HG03064 (cell line): ENCODE measurements around the gene MICAL3.
"Not testable (repeated sequence)": the region's sequence is repeated elsewhere in the genome, so short reads cannot be mapped to it uniquely, and the experiment has no call there.

Experiments used
- ATAC-seq: cut with Tn5 transposase; IDR thresholded peaks from one replicate; pipeline ENCODE4 v1.9.1; 2021; ENCODE audit warnings: low read depth; ENCODE audit not compliant: unreplicated experiment

MICAL3 gene

GRCh38 chr22:17939579-17939978, 84.8 kb downstream of the MICAL3 start:
- ATAC-seq = no peak

DNA sequence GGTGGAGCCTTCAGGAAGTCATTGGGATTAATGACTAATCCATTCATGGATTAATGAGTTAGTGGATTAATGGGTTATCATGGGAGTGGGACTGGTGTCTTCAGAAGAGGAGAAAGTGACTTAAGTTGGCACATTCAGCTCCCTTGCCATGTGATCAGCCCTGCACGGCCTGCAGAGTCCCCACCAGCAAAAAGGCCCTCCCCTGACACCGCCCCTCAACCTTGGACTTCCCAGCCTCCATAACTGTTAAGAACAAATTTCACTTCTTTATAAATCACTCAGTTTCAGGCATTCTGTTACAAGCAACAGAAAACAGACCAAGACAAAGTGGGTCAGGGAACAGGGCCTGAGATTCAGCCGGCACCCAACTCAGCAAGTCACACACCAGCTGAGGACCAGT, 85.3 kb downstream of the MICAL3 start:
- ATAC-seq = no peak

GRCh38 chr22:17938484-17938924, 85.9 kb downstream of the MICAL3 start:
- no peak for ATAC-seq

GRCh38 chr22:17932457-17932856, 91.9 kb downstream of the MICAL3 start:
- not testable (repeated sequence) for ATAC-seq

- ATAC-seq = no peak
Measured at GRCh38 chr22:17931400-17931825, 92.9 kb downstream of the MICAL3 start.

DNA sequence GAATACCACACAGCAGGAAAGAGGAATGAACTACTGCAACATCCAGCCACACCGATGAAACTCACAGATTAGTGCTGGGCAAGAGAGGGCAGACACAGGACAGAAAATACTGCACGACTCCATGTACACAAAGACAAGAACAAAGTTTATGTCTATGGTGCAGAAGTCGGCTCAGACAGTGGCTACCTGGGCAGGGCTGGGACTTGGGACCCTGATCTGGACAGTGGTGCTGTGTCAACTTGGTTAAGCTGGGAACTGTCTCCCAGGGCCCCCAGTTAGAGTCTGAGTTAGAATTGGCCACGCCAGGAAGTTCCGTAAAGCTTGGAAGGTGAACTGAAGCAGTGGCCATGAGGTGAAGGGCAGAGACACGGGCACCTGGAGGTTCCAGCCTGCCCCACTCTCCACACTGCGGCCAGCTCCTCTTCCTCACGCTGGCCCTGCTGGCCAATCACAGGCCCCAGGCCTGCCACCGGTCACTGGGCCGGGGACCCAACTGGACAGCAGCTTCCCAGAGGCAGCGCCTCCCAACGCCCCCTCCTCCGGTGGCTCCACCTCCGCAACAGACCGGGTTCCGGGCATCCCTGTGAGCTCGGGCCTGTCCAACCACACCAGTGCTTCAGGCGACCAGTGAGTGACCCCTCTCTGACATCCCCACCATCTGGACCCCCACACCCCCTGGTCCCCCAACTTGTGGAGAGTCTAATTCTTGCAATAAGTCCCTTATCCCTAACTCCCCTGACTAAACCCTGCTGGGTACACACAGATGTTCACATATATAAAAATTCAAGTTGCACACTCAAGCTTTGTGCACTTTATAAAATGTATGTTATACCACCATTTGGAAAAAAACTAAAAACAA, 93.7 kb downstream of the MICAL3 start:
- no peak for ATAC-seq

- no peak for ATAC-seq
Measured at GRCh38 chr22:17929909-17930308, 94.5 kb downstream of the MICAL3 start.

- ATAC-seq = no peak
Measured at GRCh38 chr22:17928391-17928790, 96.0 kb downstream of the MICAL3 start.

DNA sequence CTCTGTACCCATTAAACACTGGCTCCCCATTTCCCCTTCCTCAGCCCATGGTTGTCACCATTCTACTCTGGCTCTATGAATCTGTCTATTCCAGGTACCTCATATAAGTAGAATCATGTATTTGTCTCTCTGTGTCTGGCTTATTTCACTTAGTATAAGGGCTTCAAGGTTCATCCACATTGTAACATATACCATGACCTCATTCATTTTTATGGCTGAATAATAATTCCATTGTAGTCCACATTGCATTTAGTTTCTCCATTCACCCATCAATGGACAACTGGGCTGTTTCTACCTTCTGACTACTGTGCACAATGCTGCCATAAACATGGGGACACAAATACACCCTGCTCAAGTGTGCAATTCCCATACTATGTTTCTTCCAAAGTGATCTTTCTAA, 97.3 kb downstream of the MICAL3 start:
- no peak for ATAC-seq

GRCh38 chr22:17926516-17926915, 97.8 kb downstream of the MICAL3 start:
- no peak for ATAC-seq

GRCh38 chr22:17925431-17925841, 98.9 kb downstream of the MICAL3 start:
- ATAC-seq = no peak

- no peak for ATAC-seq
Measured at GRCh38 chr22:17924735-17925364, 99.5 kb downstream of the MICAL3 start.

DNA sequence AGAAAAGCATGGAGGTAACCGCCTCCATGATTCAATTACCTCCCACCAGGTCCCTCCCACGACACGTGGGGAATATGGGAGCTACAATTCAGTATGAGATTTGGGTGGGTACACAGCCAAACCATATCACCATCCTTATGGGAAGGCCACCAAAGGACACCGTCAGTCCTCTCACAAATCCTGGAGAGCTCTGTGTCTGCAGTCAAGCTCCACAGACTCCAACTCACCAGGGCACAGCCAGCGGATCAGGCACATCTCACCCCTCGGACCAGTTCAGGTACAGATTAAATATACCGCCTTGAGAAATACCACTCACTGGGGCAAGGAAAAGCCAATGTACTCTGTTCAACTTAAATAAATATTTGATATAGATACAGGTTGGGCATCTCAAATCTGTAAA, 100.3 kb downstream of the MICAL3 start:
- ATAC-seq = no peak

- no peak for ATAC-seq
Measured at GRCh38 chr22:17922925-17923903, 101.1 kb downstream of the MICAL3 start.

GRCh38 chr22:17921871-17922821, 102.2 kb downstream of the MICAL3 start:
- ATAC-seq = no peak

DNA sequence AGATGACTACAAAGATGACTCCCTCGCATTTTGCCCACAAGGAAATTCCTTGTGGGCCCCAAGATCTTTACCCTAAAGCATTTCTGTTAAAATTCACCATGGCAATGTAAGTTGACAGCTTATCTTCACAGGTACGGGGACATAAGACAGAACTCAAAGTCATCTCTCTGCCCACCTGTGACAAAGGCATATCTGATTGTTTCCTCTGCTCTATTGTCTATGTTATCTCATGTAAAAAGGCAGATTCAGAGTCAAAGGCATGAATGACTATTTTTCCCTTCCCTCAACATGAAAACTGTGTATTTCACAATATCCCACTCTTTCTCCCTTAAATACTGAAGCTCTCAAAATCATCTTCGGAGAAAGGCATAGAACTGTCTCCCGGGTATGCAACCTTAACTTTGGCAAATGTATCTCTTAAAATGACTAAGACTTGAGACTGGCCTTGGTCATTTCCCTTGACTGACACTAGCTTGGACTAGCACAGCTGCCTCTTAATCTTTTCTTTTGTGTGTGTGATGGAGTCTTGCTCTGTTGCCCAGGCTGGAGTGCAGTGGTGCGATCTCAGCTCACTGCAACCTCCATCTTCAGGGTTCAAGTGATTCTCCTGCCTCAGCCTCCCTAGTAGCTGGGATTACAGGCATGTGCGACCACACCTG, 103.2 kb downstream of the MICAL3 start:
- no peak for ATAC-seq

DNA sequence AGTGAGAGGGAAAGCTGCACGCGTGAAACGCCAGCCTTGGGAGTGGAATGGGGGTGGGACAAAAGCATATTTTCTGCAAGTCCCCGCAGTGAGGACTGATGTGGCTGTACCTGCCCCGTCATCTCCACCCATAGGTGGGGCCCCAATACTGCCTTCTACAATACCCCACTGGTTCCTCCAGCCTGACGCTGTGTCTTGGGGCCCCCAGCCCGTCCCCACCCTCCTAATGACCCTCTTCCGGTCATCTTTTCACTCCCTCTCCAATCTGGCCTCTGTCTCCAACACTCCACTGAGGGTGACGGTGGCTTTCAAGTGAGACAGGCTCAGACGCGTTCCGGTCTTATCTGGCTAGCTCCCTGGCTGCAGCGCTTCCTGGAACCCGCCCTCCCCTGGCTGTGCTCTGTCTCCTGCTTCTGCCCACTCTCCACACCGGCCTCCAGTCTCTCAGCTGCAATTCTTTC, 104.2 kb downstream of the MICAL3 start:
- ATAC-seq = no peak

GRCh38 chr22:17919276-17920144, 104.9 kb downstream of the MICAL3 start:
- ATAC-seq = no peak
